Endothelial cell of umbilical vein (primary cell): ENCODE results near the gene ESPNL. TPM values are rescaled to one million over a fixed set of nuclear protein-coding genes. Genes with fewer than 3 reads are reported as not detected.
A peak's percentile ranks its signal among the peaks of the same experiment; 100 is the strongest.

Experiments used
- BruUV-seq: library from RNA; stranded (reverse); fragments of 400-500 nt; replicated peaks from 2 replicates; lab custom pipeline; 2021; lab: Mats Ljungman, UMichigan
- CTCF ChIA-PET: fragments of 300-600, 350-600 bp; sonication (Branson Sonifier 250); formaldehyde crosslinking; loops from one replicate; lab custom pipeline; 2021; ENCODE audit warnings: antibody characterized with exemption, inconsistent platforms; lab: Charles Lee
- POLR2A ChIA-PET: fragments of 300-600, 350-600 bp; sonication (Branson Sonifier 250); formaldehyde crosslinking; loops from one replicate; lab custom pipeline; 2021; ENCODE audit warnings: antibody characterized with exemption, inconsistent platforms; lab: Charles Lee
- DNase-seq: peaks from one replicate; pipeline ENCODE4 v3.0.0-alpha.2; 2011; ENCODE audit warnings: low read depth, low spot score
- FAIRE-seq: peaks from 2 replicates; lab custom pipeline; 2011; peaks lifted over from hg19 to GRCh38; lab: Jason Lieb, UNC
- H2AFZ ChIP-seq: 2 replicates; pipeline ENCODE4 v1.6.0; 2012; ENCODE audit warnings: low read depth, low read length, control low read depth, inconsistent platforms
- H3K27ac ChIP-seq: 2 replicates; pipeline ENCODE4 v1.5.1; 2011; ENCODE audit warnings: low read depth, mild to moderate bottlenecking, control low read depth, low read length, moderate library complexity; ENCODE audit not compliant: insufficient read depth
- H3K27me3 ChIP-seq, 2 experiments: 2 replicates each; pipeline versions ENCODE4 v1.6.0 to v1.6.1; 2011; ENCODE audit warnings: low read length in 2 of 2, mixed read lengths in 1 of 2; ENCODE audit not compliant: control insufficient read depth in 2 of 2, insufficient read depth in 2 of 2
- H3K36me3 ChIP-seq, 2 experiments: 2 replicates in 1 of 2; 3 replicates in 1 of 2; pipeline ENCODE4 v1.5.1; 2011; ENCODE audit warnings: low read length in 2 of 2, mild to moderate bottlenecking in 1 of 2, moderate library complexity in 1 of 2; ENCODE audit not compliant: control insufficient read depth in 2 of 2, insufficient read depth in 2 of 2; ENCODE audit errors: extremely low read depth in 1 of 2
- H3K4me1 ChIP-seq: 3 replicates; pipeline ENCODE4 v1.5.1; 2011; ENCODE audit warnings: mild to moderate bottlenecking, low read length; ENCODE audit not compliant: control insufficient read depth, insufficient read depth; ENCODE audit errors: extremely low read depth
- H3K4me2 ChIP-seq: 2 replicates; pipeline ENCODE4 v1.6.1; 2011; ENCODE audit warnings: low read length, control low read depth, mixed read lengths; ENCODE audit not compliant: insufficient read depth
- H3K4me3 ChIP-seq, 3 experiments: fragments of 200-600 bp in 1 of 3; sonication (generic), shearing (Covaris generic) in 1 of 3; replicated peaks in 1 of 3; 2 replicates each; pipeline ENCODE4 v1.5.1; 2011 to 2016; ENCODE audit warnings: control low read depth in 3 of 3, low read length in 3 of 3, mild to moderate bottlenecking in 2 of 3, inconsistent platforms in 1 of 3, low read depth in 1 of 3, moderate library complexity in 1 of 3; ENCODE audit not compliant: insufficient read depth in 1 of 3
- H3K79me2 ChIP-seq: 2 replicates; pipeline ENCODE4 v1.6.0; 2012; ENCODE audit warnings: low read length, inconsistent platforms; ENCODE audit not compliant: control insufficient read depth, insufficient read depth
- H3K9ac ChIP-seq: replicated peaks from 2 replicates; pipeline ENCODE3; 2011; ENCODE audit warnings: low read length, control low read depth; ENCODE audit not compliant: insufficient read depth; ENCODE audit errors: extremely low read depth
- H3K9me1 ChIP-seq: replicated peaks from 3 replicates; pipeline ENCODE4 v1.6.0; 2011; ENCODE audit warnings: mild to moderate bottlenecking, low read length; ENCODE audit not compliant: control insufficient read depth, insufficient read depth; ENCODE audit errors: extremely low read depth
- H3K9me3 ChIP-seq: replicated peaks from 2 replicates; pipeline ENCODE4 v1.5.1; 2012; ENCODE audit warnings: low read length, inconsistent platforms; ENCODE audit not compliant: control insufficient read depth, insufficient read depth
- H4K20me1 ChIP-seq: replicated peaks from 2 replicates; pipeline ENCODE3; 2011; ENCODE audit warnings: mild to moderate bottlenecking, low read length; ENCODE audit not compliant: control insufficient read depth, insufficient read depth; ENCODE audit errors: extremely low read depth
- EZH2 ChIP-seq: IDR thresholded peaks from 2 replicates; pipeline ENCODE4 v1.6.1; 2012; ENCODE audit warnings: borderline replicate concordance, low read depth, mild to moderate bottlenecking, moderate library complexity, low read length, inconsistent platforms; ENCODE audit not compliant: severe bottlenecking
- FOS ChIP-seq: IDR thresholded peaks from 2 replicates; pipeline ENCODE4 v1.6.1; 2011; ENCODE audit warnings: mild to moderate bottlenecking, low read length, moderate library complexity, borderline replicate concordance; ENCODE audit not compliant: insufficient read depth
- GATA2 ChIP-seq: IDR thresholded peaks from 2 replicates; pipeline ENCODE4 v1.7.0; 2011; ENCODE audit warnings: low read depth, mild to moderate bottlenecking, moderate library complexity, mixed read lengths, low read length; ENCODE audit not compliant: insufficient read length, insufficient read depth
- JUN ChIP-seq: IDR thresholded peaks from 2 replicates; pipeline ENCODE4 v1.6.1; 2011; ENCODE audit warnings: borderline replicate concordance, low read depth; ENCODE audit not compliant: insufficient read length, insufficient read depth
- MYC ChIP-seq: IDR thresholded peaks from one replicate; pipeline ENCODE4 v1.6.1; 2011; ENCODE audit warnings: mild to moderate bottlenecking, low read depth, low read length
- POLR2AphosphoS5 ChIP-seq: IDR thresholded peaks from 2 replicates; pipeline ENCODE4 v1.6.1; 2012; ENCODE audit warnings: low read depth, mild to moderate bottlenecking, control low read depth, low read length, moderate library complexity; ENCODE audit not compliant: insufficient read depth
- dilution Hi-C: fragments of 300-500 bp; cut with MboI; formaldehyde crosslinking; loops from one replicate; pipeline ENCODE4 v1.15.0; 2019; ENCODE audit warnings: low sequenced_read_pairs; ENCODE audit not compliant: extremely low pct_ligation_motif_present
- intact Hi-C: fragments of 100-400 bp; cut with micrococcal nuclease; formaldehyde crosslinking; loops from one replicate; pipeline ENCODE4 v1.10.0; 2022
- polyA plus RNA-seq, 4 experiments: library from polyadenylated mRNA; depleted of rRNA in 3 of 4; stranded (reverse) in 3 of 4; unstranded in 1 of 4; fragments of >200 nt; gene quantifications; 2 replicates each; pipeline versions ENCODE4 v1.2.1 to v1.2.3, GENCODE V29; 2011 to 2012; ENCODE audit warnings: missing spikeins in 1 of 4
- total RNA-seq: library from RNA; stranded (reverse); gene quantifications from 2 replicates; pipeline ENCODE4 v1.2.3, GENCODE V29; 2021
- TF ChIP-seq, protein P1 (sequence below), 2 donors: IDR thresholded peaks; 1 replicate in 1 of 2; 2 replicates in 1 of 2; pipeline ENCODE4 v1.5.1; 2011; ENCODE audit warnings: low read length in 2 of 2, mild to moderate bottlenecking in 2 of 2, moderate library complexity in 2 of 2, control low read depth in 1 of 2, inconsistent platforms in 1 of 2, low read depth in 1 of 2; ENCODE audit not compliant: insufficient read depth in 1 of 2; ENCODE audit errors: extremely low read depth in 1 of 2
- TF ChIP-seq, protein P2 (sequence below): IDR thresholded peaks from 2 replicates; pipeline ENCODE4 v1.6.1; 2011; ENCODE audit not compliant: insufficient read depth, insufficient read length

Gene ESPNL
- total and polyA plus RNA-seq, 2 donors (not counting 3 experiments of a cell fraction or from before 2014, with no cell fraction given): not detected

DNA sequence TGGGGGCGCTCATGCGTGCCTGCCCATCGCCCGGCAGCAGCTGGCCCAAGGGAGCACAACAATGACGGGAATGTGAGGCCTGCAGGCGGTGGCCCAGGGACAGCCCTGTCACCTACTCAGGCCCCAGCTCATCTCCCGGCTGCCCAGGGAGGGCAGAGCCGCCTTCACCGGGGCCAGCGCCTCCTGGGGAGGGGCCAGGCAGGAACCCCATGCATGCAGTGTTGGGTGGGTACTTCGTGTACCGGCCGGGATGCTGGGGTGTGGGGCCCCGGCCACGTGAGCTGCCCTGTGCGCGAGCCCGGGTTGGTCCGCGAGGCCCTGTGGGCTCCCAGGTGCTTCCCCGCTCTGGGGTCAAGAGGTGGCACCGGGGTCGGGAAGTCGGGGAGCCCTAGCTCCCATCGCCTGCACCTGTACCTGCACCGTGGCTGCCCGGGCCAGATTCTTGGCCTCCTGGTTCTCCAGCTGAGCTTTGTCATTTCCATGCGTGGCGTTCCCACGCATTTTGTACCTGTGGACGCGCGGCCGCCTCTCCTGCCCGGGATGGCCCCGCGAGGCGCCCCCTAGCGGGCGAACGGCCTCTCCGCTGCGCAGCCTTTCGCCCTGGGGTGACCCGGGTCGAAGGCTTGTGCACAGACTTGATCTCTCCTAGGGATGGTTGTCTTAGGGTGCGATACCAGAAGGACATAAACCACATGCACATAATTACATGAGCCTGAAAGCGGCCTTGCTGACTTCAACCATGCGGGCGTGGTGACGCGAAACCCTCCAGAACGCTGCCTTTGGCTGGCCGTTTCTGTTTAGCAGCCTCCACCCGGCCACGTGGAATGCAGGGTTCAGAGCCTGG, 39.3 kb downstream of the ESPNL start:
- Histone ChIP-seq H3K27ac (no peak overlapping the region), H3K9ac (no peak overlapping the region), H2AFZ (no peak overlapping the region), H3K4me2 (no peak overlapping the region), H3K4me1 (no peaks in the 10 kb centered on the region), H3K27me3 (no peaks in the 10 kb centered on the region), H3K79me2 (no peaks in the 10 kb centered on the region), H4K20me1 (no peaks in the 10 kb centered on the region), H3K4me3 (no peak overlapping the region), H3K9me1 (no peaks in the 10 kb centered on the region), H3K9me3 (no peaks in the 10 kb centered on the region), H3K36me3 (no peaks in the 10 kb centered on the region)
- no peak for FAIRE-seq
- dilution Hi-C loops (no loop called here), intact Hi-C loops (loop anchor here (1.0 kb wide), 1 partner anchor 216 kb away; no protein-coding TSS in a partner anchor)
- ChIA-PET POLR2A (no interaction called here), CTCF (interaction anchor here (1.1 kb wide), 1 partner anchor 281 kb away, joined by 3 read pairs; no protein-coding TSS in a partner anchor)
- DNase-seq: no peak
- BruUV-seq: no TSS peak
- TF ChIP-seq JUN (no peak), FOS (no peak)
- TF ChIP-seq, protein P1, sequence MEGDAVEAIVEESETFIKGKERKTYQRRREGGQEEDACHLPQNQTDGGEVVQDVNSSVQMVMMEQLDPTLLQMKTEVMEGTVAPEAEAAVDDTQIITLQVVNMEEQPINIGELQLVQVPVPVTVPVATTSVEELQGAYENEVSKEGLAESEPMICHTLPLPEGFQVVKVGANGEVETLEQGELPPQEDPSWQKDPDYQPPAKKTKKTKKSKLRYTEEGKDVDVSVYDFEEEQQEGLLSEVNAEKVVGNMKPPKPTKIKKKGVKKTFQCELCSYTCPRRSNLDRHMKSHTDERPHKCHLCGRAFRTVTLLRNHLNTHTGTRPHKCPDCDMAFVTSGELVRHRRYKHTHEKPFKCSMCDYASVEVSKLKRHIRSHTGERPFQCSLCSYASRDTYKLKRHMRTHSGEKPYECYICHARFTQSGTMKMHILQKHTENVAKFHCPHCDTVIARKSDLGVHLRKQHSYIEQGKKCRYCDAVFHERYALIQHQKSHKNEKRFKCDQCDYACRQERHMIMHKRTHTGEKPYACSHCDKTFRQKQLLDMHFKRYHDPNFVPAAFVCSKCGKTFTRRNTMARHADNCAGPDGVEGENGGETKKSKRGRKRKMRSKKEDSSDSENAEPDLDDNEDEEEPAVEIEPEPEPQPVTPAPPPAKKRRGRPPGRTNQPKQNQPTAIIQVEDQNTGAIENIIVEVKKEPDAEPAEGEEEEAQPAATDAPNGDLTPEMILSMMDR (IDR thresholded peaks at IDR 0.05; ENCODE audit: extremely low read depth in 1 of 2, insufficient read depth in 1 of 2, low read depth in 1 of 2, low read length in 2 of 2): peak; percentile 64 to 67

DNA sequence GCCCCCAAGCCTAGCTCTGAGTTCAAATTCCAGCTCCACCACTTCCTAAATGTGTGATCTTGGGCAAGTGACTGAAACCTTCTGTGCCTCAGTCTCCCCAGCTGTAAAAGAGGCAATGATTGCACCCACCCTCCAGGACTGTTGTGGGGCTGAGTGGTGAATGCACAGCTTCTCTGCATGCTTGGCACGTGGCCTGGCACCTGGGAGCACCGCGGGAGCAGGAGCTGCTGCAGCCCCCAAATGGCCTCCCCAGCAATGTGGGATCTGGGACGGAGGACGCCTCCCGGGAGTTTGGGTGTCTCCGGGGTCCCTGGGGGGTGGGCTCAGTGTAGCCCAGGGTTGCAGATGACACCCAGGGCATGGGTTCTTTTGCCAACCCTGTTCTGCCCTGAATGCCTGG, 39.9 kb downstream of the ESPNL start:
- dilution Hi-C loops (no loop called here), intact Hi-C loops (no loop called here)
- Histone ChIP-seq H3K79me2 (no peaks in the 10 kb centered on the region), H2AFZ (no peak overlapping the region), H3K9me3 (no peaks in the 10 kb centered on the region), H3K4me2 (no peak overlapping the region), H3K9me1 (no peaks in the 10 kb centered on the region), H3K9ac (no peak overlapping the region), H3K4me3 (no peak overlapping the region), H3K36me3 (no peaks in the 10 kb centered on the region), H3K27ac (no peak overlapping the region), H4K20me1 (no peaks in the 10 kb centered on the region), H3K4me1 (no peaks in the 10 kb centered on the region), H3K27me3 (no peaks in the 10 kb centered on the region)
- ChIA-PET CTCF (interaction anchor here (0.6 to 0.7 kb wide), 2 partner anchors 282 to 304 kb away, joined by 3 to 4 read pairs; no protein-coding TSS in a partner anchor), POLR2A (no interaction called here)
- FAIRE-seq: no peak
- TF ChIP-seq JUN: no peak
- TF ChIP-seq, protein P1 (IDR thresholded peaks at IDR 0.05; ENCODE audit: extremely low read depth in 1 of 2, insufficient read depth in 1 of 2, low read depth in 1 of 2, low read length in 2 of 2): no peak
- TF ChIP-seq EZH2: no peak
- no peak for TF ChIP-seq GATA2
- no peak for TF ChIP-seq POLR2AphosphoS5
- TF ChIP-seq MYC: no peak
- TF ChIP-seq, protein P2, sequence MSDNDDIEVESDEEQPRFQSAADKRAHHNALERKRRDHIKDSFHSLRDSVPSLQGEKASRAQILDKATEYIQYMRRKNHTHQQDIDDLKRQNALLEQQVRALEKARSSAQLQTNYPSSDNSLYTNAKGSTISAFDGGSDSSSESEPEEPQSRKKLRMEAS: no peak
- TF ChIP-seq FOS: no peak
- no peak for DNase-seq
- no TSS peak for BruUV-seq
